HUES6 (cell line): Measurements from ENCODE around the gene SNX4.
"Not testable (repeated sequence)": the region's sequence is repeated elsewhere in the genome, so short reads cannot be mapped to it uniquely, and the experiment has no call there.

ENCODE experiments used
- H3K27ac ChIP-seq: 2 replicates; pipeline ENCODE4 v1.7.0; 2013; ENCODE audit warnings: low read depth, mild to moderate bottlenecking, low read length, inconsistent platforms
- H3K27me3 ChIP-seq: 2 replicates; pipeline ENCODE4 v1.6.1; 2013; ENCODE audit warnings: low read length; ENCODE audit not compliant: control insufficient read depth, insufficient read depth
- H3K36me3 ChIP-seq: 2 replicates; pipeline ENCODE4 v1.6.1; 2013; ENCODE audit warnings: low read length; ENCODE audit not compliant: control insufficient read depth, insufficient read depth
- H3K4me1 ChIP-seq: 2 replicates; pipeline ENCODE4 v1.6.1; 2013; ENCODE audit warnings: low read length; ENCODE audit not compliant: control insufficient read depth, insufficient read depth
- H3K4me3 ChIP-seq: 2 replicates; pipeline ENCODE4 v1.5.1; 2013; ENCODE audit warnings: low read depth, low read length
- H3K9ac ChIP-seq: one replicate; pipeline ENCODE4 v1.6.1; 2013; ENCODE audit warnings: mild to moderate bottlenecking, low read length
- H3K9me3 ChIP-seq: 2 replicates; pipeline ENCODE4 v1.6.1; 2013; ENCODE audit warnings: low read depth, low read length; ENCODE audit not compliant: control insufficient read depth, insufficient read depth

The SNX4 gene

DNA sequence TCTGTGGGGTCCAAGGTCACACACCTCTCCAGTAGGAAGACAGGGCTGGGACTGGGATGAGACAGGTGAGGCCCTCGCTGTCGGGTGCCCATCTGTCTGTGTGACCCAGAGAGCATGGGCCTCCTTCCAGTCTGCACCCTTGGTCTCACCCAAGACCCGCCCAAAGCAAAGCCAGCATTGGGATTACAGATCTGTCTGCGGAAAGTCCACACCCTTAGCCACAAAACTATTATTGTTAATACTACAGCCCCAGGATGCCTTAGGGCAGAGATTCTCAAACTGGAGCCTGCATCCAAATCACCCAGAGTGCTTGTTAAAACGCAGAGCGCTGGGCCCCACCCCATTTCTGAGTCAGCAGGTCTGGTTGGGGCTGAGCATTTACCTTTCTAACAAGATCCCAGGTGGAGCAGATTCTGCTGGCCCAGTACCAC, 86.4 kb downstream of the SNX4 start:
- Histone ChIP-seq H3K27ac (no peak overlapping the region), H3K9ac (no peak overlapping the region), H3K4me3 (no peak overlapping the region)

DNA sequence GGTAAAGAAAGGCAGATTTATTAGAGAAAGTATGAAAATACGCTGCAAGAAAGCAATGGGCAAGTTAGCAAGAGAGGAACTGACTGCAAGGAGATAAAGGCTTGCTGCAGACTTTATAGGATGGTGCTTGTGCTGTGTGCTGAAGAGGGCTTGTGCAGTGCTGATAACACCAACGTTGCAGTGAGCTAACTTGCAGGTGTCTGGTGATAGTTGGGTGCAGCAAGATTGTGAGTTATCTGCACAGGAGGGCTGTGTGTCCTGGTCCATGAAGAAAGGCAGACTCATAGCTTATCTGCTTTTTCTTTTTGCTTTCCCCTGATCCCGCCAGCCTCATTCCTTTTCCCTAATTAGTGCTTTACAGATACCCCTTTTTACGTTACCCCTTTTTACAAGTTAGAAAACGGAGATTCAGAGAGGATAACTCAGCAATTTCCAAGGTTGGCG, 86.9 kb downstream of the SNX4 start:
- no peaks in the 10 kb centered on the region for H3K27me3 ChIP-seq
- H3K9ac ChIP-seq, result no peak overlapping the region

More for the DNA sequence above, 86.4 kb downstream of the SNX4 start:
- H3K27me3 ChIP-seq, result no peaks in the 10 kb centered on the region
- peaks cover 15% of the 10 kb centered on the region for H3K4me1 ChIP-seq
- H3K36me3 ChIP-seq, result no peaks in the 10 kb centered on the region
- H3K9me3 ChIP-seq, result no peaks in the 10 kb centered on the region

DNA sequence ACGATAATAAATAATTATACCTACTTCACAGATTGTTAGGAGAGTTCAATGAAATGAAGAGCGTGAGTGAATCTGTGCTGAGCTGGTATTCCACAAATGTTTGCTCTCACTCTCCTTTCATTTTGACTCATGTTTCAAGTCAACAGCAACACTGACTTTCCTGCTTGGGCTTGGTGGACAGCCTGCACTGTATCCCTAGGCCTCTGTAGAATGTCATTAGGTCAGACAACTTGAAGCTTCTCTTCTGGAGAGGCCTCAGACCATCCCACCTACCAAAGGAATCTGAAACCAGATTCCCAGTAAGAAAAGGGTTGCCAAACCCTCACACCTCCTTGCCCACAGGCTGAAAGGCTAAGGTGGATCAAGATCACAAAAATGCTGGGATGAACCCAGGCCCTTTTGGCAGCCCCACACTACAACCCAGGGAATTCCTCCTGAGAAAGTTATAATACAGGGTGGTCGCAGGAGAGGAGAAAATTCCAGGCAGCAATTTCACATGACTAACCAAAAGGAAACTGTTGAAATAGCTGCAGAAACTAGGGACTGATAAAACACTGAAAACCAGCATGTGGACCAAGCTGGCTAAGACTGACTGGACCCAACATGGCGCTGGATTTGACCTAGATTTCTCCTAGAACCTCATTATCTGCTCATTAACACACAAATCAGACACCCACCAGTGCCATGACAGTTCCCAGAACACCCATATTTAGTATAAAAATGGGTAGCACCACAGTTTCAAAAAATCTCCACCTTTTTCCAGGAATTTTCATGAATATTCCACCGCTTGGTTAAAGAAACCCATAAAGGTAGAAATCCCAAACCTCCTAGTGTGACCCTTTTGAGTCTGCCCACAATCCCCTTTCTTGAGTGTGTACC, 87.9 kb downstream of the SNX4 start:
- Histone ChIP-seq H3K9me3 (no peaks in the 10 kb centered on the region), H3K9ac (no peak overlapping the region), H3K27ac (no peak overlapping the region), H3K27me3 (no peaks in the 10 kb centered on the region), H3K36me3 (no peaks in the 10 kb centered on the region), H3K4me1 (peaks cover 15% of the 10 kb centered on the region), H3K4me3 (no peak overlapping the region)

More for the DNA sequence above, 86.9 kb downstream of the SNX4 start:
- Histone ChIP-seq H3K27ac (no peak overlapping the region), H3K4me1 (peaks cover 15% of the 10 kb centered on the region), H3K9me3 (no peaks in the 10 kb centered on the region), H3K36me3 (no peaks in the 10 kb centered on the region), H3K4me3 (no peak overlapping the region)

DNA sequence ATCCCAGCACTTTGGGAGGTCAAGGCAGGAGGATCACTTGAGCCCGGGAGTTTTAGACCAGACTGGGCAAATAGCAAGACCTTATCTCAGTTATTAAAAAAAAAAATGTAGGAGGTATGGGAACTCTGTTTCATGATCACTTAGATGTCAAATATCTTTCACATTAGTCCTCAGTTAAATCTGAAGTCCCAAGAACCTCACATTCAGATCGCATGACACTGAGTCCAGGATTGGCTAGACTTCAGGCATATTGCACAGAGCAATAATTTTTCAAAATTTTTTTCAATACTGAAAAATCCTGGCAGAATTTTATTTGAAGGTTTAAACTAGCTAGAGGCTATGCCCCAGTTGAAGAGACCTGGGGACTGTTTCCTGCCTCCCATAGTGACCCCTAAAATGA, 88.6 kb downstream of the SNX4 start:
- no peaks in the 10 kb centered on the region for H3K27me3 ChIP-seq
- peaks cover 15% of the 10 kb centered on the region for H3K4me1 ChIP-seq
- H3K27ac ChIP-seq, result no peak overlapping the region
- no peaks in the 10 kb centered on the region for H3K9me3 ChIP-seq
- no peaks in the 10 kb centered on the region for H3K36me3 ChIP-seq
- H3K4me3 ChIP-seq, result no peak overlapping the region
- H3K9ac ChIP-seq, result no peak overlapping the region

DNA sequence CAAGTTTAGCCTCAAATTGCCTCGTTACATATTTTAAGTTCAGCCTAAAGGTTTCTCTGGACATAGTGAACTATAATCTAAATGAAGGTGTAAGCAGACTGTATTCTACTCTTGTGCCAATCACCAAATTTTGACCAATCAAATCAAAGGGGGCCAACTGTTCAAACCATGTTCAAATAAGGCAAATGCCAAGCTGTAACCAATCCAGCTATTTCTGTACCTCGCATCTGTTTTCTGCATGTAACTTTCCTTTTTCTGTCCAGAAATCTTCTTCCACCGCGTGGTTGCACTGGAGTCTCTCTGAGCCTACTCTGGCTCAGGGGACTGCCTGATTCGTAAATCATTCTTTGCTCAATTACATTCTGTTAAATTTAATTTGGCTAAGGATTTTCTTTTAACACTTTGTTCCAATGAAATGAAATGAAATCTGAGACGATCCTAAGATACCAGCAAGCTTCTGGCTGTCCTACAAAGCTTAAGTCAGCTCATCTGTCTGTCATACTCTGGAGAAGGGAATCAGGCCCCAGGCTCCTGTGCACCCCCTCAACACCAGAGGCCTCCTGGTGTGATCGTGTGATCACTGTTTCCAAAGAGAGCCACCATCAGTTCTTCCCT, 91.7 kb downstream of the SNX4 start:
- H3K27ac ChIP-seq, result no peak overlapping the region
- H3K4me1 ChIP-seq, result no peaks in the 10 kb centered on the region
- no peak overlapping the region for H3K9ac ChIP-seq
- no peaks in the 10 kb centered on the region for H3K9me3 ChIP-seq
- H3K4me3 ChIP-seq, result no peak overlapping the region
- H3K36me3 ChIP-seq, result no peaks in the 10 kb centered on the region
- no peaks in the 10 kb centered on the region for H3K27me3 ChIP-seq

DNA sequence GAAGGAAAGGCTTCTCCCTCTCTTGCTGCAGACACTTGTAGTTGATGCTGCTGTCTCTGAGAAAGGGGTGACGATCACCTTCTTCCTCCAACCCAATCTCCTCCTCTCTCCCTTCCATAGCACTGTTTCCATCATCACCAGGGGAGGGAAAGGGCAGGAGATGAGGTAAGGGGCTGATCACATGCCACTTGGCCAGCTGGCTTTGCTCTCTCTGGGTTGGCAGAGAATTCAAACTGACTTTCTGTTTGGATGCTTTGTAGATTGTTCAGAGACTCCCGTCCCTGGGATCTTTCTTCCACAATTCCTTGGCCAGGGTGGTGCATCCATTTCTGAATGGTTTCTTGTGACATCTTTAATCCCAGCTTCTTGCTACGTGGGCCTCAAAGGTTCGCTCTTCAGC, 101.7 kb downstream of the SNX4 start:
- H3K4me3 ChIP-seq, result no peak overlapping the region
- H3K9me3 ChIP-seq, result no peaks in the 10 kb centered on the region
- H3K36me3 ChIP-seq, result no peaks in the 10 kb centered on the region
- H3K4me1 ChIP-seq, result no peaks in the 10 kb centered on the region
- H3K27me3 ChIP-seq, result no peaks in the 10 kb centered on the region
- H3K27ac ChIP-seq, result no peak overlapping the region
- no peak overlapping the region for H3K9ac ChIP-seq

DNA sequence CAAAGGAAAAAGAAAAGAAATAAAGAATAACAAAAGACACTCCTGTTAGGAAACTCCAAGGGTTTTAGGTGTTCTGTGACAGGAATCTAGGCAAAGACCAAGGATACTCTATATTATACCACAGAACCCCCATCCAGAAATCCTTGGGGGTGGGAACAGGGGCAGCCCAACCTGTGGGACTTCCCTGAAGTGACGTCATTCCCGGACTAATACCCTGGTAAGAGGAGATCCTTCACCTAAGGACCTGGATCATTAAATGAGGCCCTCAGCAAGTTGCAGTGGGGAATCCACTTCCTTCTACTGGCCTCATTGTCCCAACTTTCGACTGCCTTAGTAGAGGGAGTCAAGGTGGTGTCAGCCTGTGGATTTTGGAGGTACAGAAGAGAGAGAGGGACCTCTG, 103.8 kb downstream of the SNX4 start:
- no peak overlapping the region for H3K27ac ChIP-seq
- H3K4me3 ChIP-seq, result no peak overlapping the region
- H3K4me1 ChIP-seq, result no peaks in the 10 kb centered on the region
- H3K27me3 ChIP-seq, result no peaks in the 10 kb centered on the region
- no peaks in the 10 kb centered on the region for H3K36me3 ChIP-seq
- no peaks in the 10 kb centered on the region for H3K9me3 ChIP-seq
- no peak overlapping the region for H3K9ac ChIP-seq

DNA sequence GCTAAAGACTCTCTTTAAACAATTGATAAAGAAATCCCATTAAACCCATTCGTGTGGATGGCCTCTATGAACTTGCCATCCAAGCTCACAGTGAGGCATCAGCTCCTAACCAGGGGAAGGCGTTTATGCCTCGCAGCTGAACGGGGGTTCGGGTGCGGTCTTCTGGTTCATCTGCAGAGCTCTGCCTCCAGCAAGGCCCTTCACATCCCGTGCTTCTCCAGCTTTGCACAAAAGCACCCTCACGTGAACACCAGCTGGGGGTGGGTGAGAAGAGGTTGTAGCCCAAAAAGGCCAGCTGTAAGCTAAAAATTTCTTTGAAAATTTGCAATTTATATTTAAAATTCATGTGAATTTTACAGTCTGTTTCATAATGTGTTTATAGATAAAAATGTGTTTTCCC, 105.3 kb downstream of the SNX4 start:
- no peak overlapping the region for H3K27ac ChIP-seq
- H3K36me3 ChIP-seq, result no peaks in the 10 kb centered on the region
- H3K9ac ChIP-seq, result no peak overlapping the region
- no peaks in the 10 kb centered on the region for H3K27me3 ChIP-seq
- H3K4me1 ChIP-seq, result no peaks in the 10 kb centered on the region
- no peak overlapping the region for H3K4me3 ChIP-seq
- no peaks in the 10 kb centered on the region for H3K9me3 ChIP-seq

DNA sequence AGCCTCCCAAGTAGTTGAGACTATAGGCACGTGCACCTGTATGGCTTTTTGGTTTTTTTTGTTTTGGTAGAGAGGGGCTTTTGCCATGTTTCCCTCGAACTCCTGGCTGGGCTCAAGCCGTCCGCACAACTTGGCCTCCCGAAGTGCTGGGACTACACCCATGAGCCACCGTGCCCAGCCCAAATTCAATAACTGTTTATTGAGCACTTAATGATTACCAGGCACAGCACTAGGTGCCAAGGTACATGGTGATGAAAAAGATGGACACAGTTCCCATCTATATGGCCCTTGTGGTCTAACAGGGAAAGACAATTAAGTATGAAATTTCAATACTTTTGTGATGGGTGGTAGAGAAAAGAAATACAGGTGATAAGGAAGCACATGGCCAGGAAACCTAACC, 109.1 kb downstream of the SNX4 start:
- H3K27me3 ChIP-seq, result no peaks in the 10 kb centered on the region
- H3K36me3 ChIP-seq, result no peaks in the 10 kb centered on the region
- H3K27ac ChIP-seq, result no peak overlapping the region
- H3K4me1 ChIP-seq, result no peaks in the 10 kb centered on the region
- H3K9me3 ChIP-seq, result no peaks in the 10 kb centered on the region
- H3K4me3 ChIP-seq, result no peak overlapping the region
- H3K9ac ChIP-seq, result no peak overlapping the region

DNA sequence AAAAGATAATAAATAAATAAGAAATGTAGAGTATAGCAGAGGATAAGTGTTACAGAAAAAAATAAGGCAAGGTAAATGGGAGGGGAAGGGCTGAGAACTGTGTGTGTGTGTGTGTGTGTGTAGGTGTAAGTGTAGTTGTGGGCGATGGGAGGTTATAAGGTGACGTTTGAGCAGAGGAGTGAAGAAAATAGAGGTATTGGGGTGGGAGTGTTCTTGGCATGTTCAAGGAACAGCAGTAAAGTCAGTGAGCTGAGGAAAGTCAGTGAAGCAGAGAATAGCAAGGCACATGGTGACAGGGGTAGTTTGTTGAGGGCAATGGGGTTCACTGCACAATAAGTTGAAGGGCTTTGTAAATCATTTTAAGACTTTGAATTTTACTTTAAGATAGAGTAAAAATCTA, 113.9 kb downstream of the SNX4 start:
- H3K4me3 ChIP-seq, result no peak overlapping the region

DNA sequence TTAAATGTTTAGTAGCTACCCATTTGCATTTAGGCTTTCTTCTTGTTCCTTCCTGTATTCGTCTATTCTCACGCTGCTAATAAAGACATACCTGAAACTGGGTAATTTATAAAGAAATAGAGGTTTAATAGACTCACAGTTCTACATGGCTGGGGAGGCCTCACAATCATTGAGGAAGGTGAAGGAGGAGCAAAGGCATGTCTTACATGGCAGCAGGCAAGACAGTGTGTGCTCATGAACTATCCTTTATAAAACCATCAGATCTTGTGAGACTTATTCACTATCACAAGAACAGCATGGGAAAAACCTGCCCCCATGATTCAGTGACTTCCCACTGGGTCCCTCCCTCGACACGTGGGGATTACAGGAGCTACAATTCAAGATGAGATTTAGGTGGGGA, 114.5 kb downstream of the SNX4 start:
- not testable (repeated sequence) for H3K9me3 ChIP-seq, H3K4me1 ChIP-seq, H3K27ac ChIP-seq, H3K9ac ChIP-seq, H3K27me3 ChIP-seq, H3K4me3 ChIP-seq, H3K36me3 ChIP-seq

More for the DNA sequence above, 113.9 kb downstream of the SNX4 start:
- H3K9ac ChIP-seq, result no peak overlapping the region
- no peak overlapping the region for H3K27ac ChIP-seq
- H3K4me1 ChIP-seq, result no peaks in the 10 kb centered on the region
- H3K36me3 ChIP-seq, result no peaks in the 10 kb centered on the region
- 0 out of 2 replicates have a peak, but pooled peaks cover 6% of the 10 kb centered on the region for H3K9me3 ChIP-seq
- no peaks in the 10 kb centered on the region for H3K27me3 ChIP-seq
